ENCODE measurements around the gene CMTM7.

CMTM7 gene

GRCh38 chr3:32355751-32356291 is 35.8 kb upstream of the CMTM7 start:
- TF ChIP-seq CTCF (IDR thresholded peaks at IDR 0.05; ENCODE audit: low read depth, low read length), result no peak
- no peak overlapping the region for H3K4me3 ChIP-seq (ENCODE audit: low read depth, low read length)

DNA sequence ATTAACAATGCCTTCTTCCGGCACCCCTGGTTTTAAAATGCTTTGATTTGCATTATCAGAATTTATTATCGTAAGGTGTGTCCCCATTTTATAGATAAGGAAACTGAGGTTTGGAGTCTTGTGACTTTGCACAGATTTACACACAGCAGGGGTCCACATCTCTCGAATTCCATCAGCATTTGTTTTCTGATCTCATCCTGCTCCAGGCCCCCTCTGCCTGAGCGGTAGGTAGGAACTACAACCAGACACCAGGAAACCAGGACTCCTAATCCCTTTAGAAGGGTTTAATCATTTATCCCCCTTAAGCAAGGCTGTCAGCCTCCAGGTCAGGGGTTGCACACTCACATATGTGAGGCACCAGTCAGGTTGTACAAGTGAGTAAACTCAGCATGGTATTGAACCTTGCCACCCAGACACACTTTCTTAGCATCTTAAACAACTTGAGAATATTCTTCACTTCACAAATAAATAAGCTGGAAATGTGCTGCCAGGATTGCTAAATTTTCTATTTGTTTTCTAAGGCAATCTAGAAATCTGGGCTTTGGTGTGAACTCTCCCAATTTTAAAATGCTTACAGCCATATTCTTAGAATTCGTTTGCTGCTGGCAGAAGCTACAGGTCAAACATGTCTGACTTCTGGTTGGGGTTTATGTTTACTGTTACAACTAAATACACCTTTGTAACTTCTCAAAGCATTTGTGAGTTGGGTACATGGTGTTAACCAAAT is 31.7 kb upstream of the CMTM7 start:
- no peak for TF ChIP-seq CTCF (IDR thresholded peaks at IDR 0.05; ENCODE audit: low read depth, low read length)
- no peak overlapping the region for H3K4me3 ChIP-seq (ENCODE audit: low read depth, low read length)

DNA sequence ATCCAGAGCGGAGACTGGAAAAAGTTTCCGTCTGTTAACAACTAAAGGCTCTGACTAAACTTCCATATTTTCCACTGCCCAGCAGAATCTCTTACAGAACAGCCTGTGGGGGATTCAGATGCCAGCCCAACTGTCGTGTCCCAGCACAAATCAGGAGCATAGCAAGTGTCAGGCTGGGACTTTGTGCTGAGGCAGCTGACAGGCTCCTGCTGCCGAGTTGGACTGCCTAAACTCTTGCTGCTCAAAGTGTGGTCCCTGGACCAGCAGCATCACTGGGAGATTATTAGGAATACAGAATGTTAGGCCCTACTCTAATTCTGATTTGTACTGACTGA is 31.2 kb upstream of the CMTM7 start:
- no peak overlapping the region for H3K4me3 ChIP-seq (ENCODE audit: low read depth, low read length)
- TF ChIP-seq CTCF (IDR thresholded peaks at IDR 0.05; ENCODE audit: low read depth, low read length), result no peak

GRCh38 chr3:32366638-32367397 is 24.8 kb upstream of the CMTM7 start:
- no peak overlapping the region for H3K4me3 ChIP-seq (ENCODE audit: low read depth, low read length)
- no peak for TF ChIP-seq CTCF (IDR thresholded peaks at IDR 0.05; ENCODE audit: low read depth, low read length)

GRCh38 chr3:32367442-32367841 is 24.2 kb upstream of the CMTM7 start:
- TF ChIP-seq CTCF (IDR thresholded peaks at IDR 0.05; ENCODE audit: low read depth, low read length), result no peak
- H3K4me3 ChIP-seq (ENCODE audit: low read depth, low read length), result no peak overlapping the region

DNA sequence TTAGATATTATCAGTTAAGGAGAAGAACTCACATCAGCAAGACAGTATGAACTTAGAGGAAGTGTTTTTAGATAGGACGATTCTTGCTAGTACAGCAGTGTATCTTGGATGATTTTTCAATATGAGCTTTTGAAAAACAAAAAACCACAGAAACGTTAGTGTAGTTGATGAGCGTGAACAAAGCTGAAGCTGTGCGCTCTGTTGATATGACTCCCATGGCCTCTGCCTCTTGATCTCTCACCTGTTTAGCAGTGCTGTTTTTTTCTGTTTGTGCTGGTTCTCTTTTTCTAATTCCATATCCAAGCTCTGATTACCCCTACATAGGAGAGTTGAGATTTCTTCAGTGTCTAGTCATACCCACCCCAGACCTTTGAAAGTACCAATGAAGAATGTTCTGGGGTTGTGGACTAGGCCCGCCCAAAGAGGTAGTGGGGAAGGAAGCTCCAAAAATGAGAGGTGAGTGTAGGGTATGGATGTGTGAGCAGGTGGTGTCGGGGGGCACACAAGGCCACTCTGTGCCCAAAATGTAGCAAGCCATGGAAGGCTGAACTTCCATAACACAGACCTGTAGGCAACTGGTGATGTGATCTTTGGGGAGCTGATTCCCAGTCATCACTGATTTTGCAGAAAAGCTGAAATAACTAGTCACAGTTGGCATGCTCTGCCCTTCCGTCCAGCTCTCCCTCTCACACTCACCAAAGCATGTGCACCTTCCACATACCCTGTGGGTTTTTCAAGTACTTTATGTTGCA is 20.0 kb upstream of the CMTM7 start:
- no peak for TF ChIP-seq CTCF (IDR thresholded peaks at IDR 0.05; ENCODE audit: low read depth, low read length)
- no peak overlapping the region for H3K4me3 ChIP-seq (ENCODE audit: low read depth, low read length)

DNA sequence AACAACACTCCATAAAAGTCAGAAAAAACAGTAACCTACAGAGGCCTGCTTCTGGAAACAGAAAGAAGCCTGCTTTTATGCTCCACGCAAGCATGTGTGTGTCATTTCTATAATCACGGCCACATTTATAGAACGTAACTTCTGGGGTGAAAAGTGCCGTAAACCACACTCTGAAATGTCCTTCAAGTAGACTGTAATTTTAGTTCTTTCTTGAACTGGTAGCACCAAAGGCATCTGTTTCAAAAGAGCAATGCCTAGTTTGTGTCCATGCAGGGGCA is 19.5 kb upstream of the CMTM7 start:
- no peak overlapping the region for H3K4me3 ChIP-seq (ENCODE audit: low read depth, low read length)

More for the DNA sequence above, 19.5 kb upstream of the CMTM7 start:
- TF ChIP-seq CTCF (IDR thresholded peaks at IDR 0.05; ENCODE audit: low read depth, low read length), result no peak
